Endothelial cell of umbilical vein (primary cell): ENCODE results near the gene C3orf38. TPM values are rescaled to one million over a fixed set of nuclear protein-coding genes. Genes with fewer than 3 reads are reported as not detected.

Experiments used
- BruUV-seq: library from RNA; stranded (reverse); fragments of 400-500 nt; replicated peaks from 2 replicates; lab custom pipeline; 2021; lab: Mats Ljungman, UMichigan
- CTCF ChIA-PET: fragments of 300-600, 350-600 bp; sonication (Branson Sonifier 250); formaldehyde crosslinking; loops from one replicate; lab custom pipeline; 2021; ENCODE audit warnings: antibody characterized with exemption, inconsistent platforms; lab: Charles Lee
- POLR2A ChIA-PET: fragments of 300-600, 350-600 bp; sonication (Branson Sonifier 250); formaldehyde crosslinking; loops from one replicate; lab custom pipeline; 2021; ENCODE audit warnings: antibody characterized with exemption, inconsistent platforms; lab: Charles Lee
- DNase-seq: peaks from one replicate; pipeline ENCODE4 v3.0.0-alpha.2; 2011; ENCODE audit warnings: low read depth, low spot score
- FAIRE-seq: peaks from 2 replicates; lab custom pipeline; 2011; peaks lifted over from hg19 to GRCh38; lab: Jason Lieb, UNC
- H2AFZ ChIP-seq: 2 replicates; pipeline ENCODE4 v1.6.0; 2012; ENCODE audit warnings: low read depth, low read length, control low read depth, inconsistent platforms
- H3K27ac ChIP-seq: 2 replicates; pipeline ENCODE4 v1.5.1; 2011; ENCODE audit warnings: low read depth, mild to moderate bottlenecking, control low read depth, low read length, moderate library complexity; ENCODE audit not compliant: insufficient read depth
- H3K27me3 ChIP-seq, 2 experiments: 2 replicates each; pipeline versions ENCODE4 v1.6.0 to v1.6.1; 2011; ENCODE audit warnings: low read length in 2 of 2, mixed read lengths in 1 of 2; ENCODE audit not compliant: control insufficient read depth in 2 of 2, insufficient read depth in 2 of 2
- H3K36me3 ChIP-seq, 2 experiments: 2 replicates in 1 of 2; 3 replicates in 1 of 2; pipeline ENCODE4 v1.5.1; 2011; ENCODE audit warnings: low read length in 2 of 2, mild to moderate bottlenecking in 1 of 2, moderate library complexity in 1 of 2; ENCODE audit not compliant: control insufficient read depth in 2 of 2, insufficient read depth in 2 of 2; ENCODE audit errors: extremely low read depth in 1 of 2
- H3K4me1 ChIP-seq: 3 replicates; pipeline ENCODE4 v1.5.1; 2011; ENCODE audit warnings: mild to moderate bottlenecking, low read length; ENCODE audit not compliant: control insufficient read depth, insufficient read depth; ENCODE audit errors: extremely low read depth
- H3K4me2 ChIP-seq: 2 replicates; pipeline ENCODE4 v1.6.1; 2011; ENCODE audit warnings: low read length, control low read depth, mixed read lengths; ENCODE audit not compliant: insufficient read depth
- H3K4me3 ChIP-seq, 3 experiments: fragments of 200-600 bp in 1 of 3; sonication (generic), shearing (Covaris generic) in 1 of 3; replicated peaks in 1 of 3; 2 replicates each; pipeline ENCODE4 v1.5.1; 2011 to 2016; ENCODE audit warnings: control low read depth in 3 of 3, low read length in 3 of 3, mild to moderate bottlenecking in 2 of 3, inconsistent platforms in 1 of 3, low read depth in 1 of 3, moderate library complexity in 1 of 3; ENCODE audit not compliant: insufficient read depth in 1 of 3
- H3K79me2 ChIP-seq: 2 replicates; pipeline ENCODE4 v1.6.0; 2012; ENCODE audit warnings: low read length, inconsistent platforms; ENCODE audit not compliant: control insufficient read depth, insufficient read depth
- H3K9ac ChIP-seq: replicated peaks from 2 replicates; pipeline ENCODE3; 2011; ENCODE audit warnings: low read length, control low read depth; ENCODE audit not compliant: insufficient read depth; ENCODE audit errors: extremely low read depth
- H3K9me1 ChIP-seq: replicated peaks from 3 replicates; pipeline ENCODE4 v1.6.0; 2011; ENCODE audit warnings: mild to moderate bottlenecking, low read length; ENCODE audit not compliant: control insufficient read depth, insufficient read depth; ENCODE audit errors: extremely low read depth
- H3K9me3 ChIP-seq: replicated peaks from 2 replicates; pipeline ENCODE4 v1.5.1; 2012; ENCODE audit warnings: low read length, inconsistent platforms; ENCODE audit not compliant: control insufficient read depth, insufficient read depth
- H4K20me1 ChIP-seq: replicated peaks from 2 replicates; pipeline ENCODE3; 2011; ENCODE audit warnings: mild to moderate bottlenecking, low read length; ENCODE audit not compliant: control insufficient read depth, insufficient read depth; ENCODE audit errors: extremely low read depth
- EZH2 ChIP-seq: IDR thresholded peaks from 2 replicates; pipeline ENCODE4 v1.6.1; 2012; ENCODE audit warnings: borderline replicate concordance, low read depth, mild to moderate bottlenecking, moderate library complexity, low read length, inconsistent platforms; ENCODE audit not compliant: severe bottlenecking
- FOS ChIP-seq: IDR thresholded peaks from 2 replicates; pipeline ENCODE4 v1.6.1; 2011; ENCODE audit warnings: mild to moderate bottlenecking, low read length, moderate library complexity, borderline replicate concordance; ENCODE audit not compliant: insufficient read depth
- GATA2 ChIP-seq: IDR thresholded peaks from 2 replicates; pipeline ENCODE4 v1.7.0; 2011; ENCODE audit warnings: low read depth, mild to moderate bottlenecking, moderate library complexity, mixed read lengths, low read length; ENCODE audit not compliant: insufficient read length, insufficient read depth
- JUN ChIP-seq: IDR thresholded peaks from 2 replicates; pipeline ENCODE4 v1.6.1; 2011; ENCODE audit warnings: borderline replicate concordance, low read depth; ENCODE audit not compliant: insufficient read length, insufficient read depth
- MYC ChIP-seq: IDR thresholded peaks from one replicate; pipeline ENCODE4 v1.6.1; 2011; ENCODE audit warnings: mild to moderate bottlenecking, low read depth, low read length
- POLR2A ChIP-seq: IDR thresholded peaks from 2 replicates; pipeline ENCODE4 v1.6.1; 2012; ENCODE audit warnings: low read depth, mild to moderate bottlenecking, control low read depth, low read length
- POLR2AphosphoS5 ChIP-seq: IDR thresholded peaks from 2 replicates; pipeline ENCODE4 v1.6.1; 2012; ENCODE audit warnings: low read depth, mild to moderate bottlenecking, control low read depth, low read length, moderate library complexity; ENCODE audit not compliant: insufficient read depth
- dilution Hi-C: fragments of 300-500 bp; cut with MboI; formaldehyde crosslinking; loops from one replicate; pipeline ENCODE4 v1.15.0; 2019; ENCODE audit warnings: low sequenced_read_pairs; ENCODE audit not compliant: extremely low pct_ligation_motif_present
- intact Hi-C: fragments of 100-400 bp; cut with micrococcal nuclease; formaldehyde crosslinking; loops from one replicate; pipeline ENCODE4 v1.10.0; 2022
- polyA plus RNA-seq, 4 experiments: library from polyadenylated mRNA; depleted of rRNA in 3 of 4; stranded (reverse) in 3 of 4; unstranded in 1 of 4; fragments of >200 nt; gene quantifications; 2 replicates each; pipeline versions ENCODE4 v1.2.1 to v1.2.3, GENCODE V29; 2011 to 2012; ENCODE audit warnings: missing spikeins in 1 of 4
- total RNA-seq: library from RNA; stranded (reverse); gene quantifications from 2 replicates; pipeline ENCODE4 v1.2.3, GENCODE V29; 2021
- TF ChIP-seq, protein P1 (sequence below): IDR thresholded peaks from 2 replicates; pipeline ENCODE4 v1.6.1; 2011; ENCODE audit not compliant: insufficient read depth, insufficient read length
- TF ChIP-seq, protein P2 (sequence below), 2 donors: IDR thresholded peaks; 1 replicate in 1 of 2; 2 replicates in 1 of 2; pipeline ENCODE4 v1.5.1; 2011; ENCODE audit warnings: low read length in 2 of 2, mild to moderate bottlenecking in 2 of 2, moderate library complexity in 2 of 2, control low read depth in 1 of 2, inconsistent platforms in 1 of 2, low read depth in 1 of 2; ENCODE audit not compliant: insufficient read depth in 1 of 2; ENCODE audit errors: extremely low read depth in 1 of 2

Gene C3orf38
- total and polyA plus RNA-seq, 2 donors (not counting 3 experiments of a cell fraction or from before 2014, with no cell fraction given) = 5.2 to 17.9 TPM

DNA sequence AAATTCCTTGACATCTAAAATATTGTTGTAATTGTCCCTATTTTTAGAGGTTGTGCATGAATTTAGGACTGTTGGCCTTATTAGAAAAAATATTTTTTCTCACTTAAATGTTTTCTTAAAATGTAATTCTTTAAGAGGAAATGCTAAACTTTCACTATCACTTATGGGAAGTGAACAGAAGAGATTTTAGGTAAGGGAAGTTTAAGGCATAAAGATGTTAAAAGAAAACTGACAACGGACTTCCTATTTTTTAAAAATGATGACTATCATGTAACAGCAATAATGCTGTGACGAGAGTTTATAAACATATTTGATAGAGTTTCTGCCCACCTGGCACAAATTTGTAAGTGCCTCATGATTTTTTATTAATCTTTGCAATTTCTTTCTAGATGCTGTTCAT, 3.1 kb downstream of the C3orf38 start:
- intact Hi-C loops (no loop called here), dilution Hi-C loops (no loop called here)
- no peaks in the 10 kb centered on the region for H3K9me1 ChIP-seq
- H3K4me3 ChIP-seq = no peak overlapping the region
- DNase-seq (no peak), FAIRE-seq (no peak)
- H3K9me3 ChIP-seq = no peaks in the 10 kb centered on the region
- H3K9ac ChIP-seq = no peak overlapping the region
- peaks cover 5 to 10% of the 10 kb centered on the region in 2 experiments for H3K36me3 ChIP-seq
- no peak overlapping the region for H3K27ac ChIP-seq
- peaks cover 41% of the 10 kb centered on the region for H3K79me2 ChIP-seq
- ChIA-PET POLR2A (no interaction called here), CTCF (no interaction called here)
- H3K4me1 ChIP-seq = peaks cover 13% of the 10 kb centered on the region
- no peak overlapping the region for H3K4me2 ChIP-seq
- no peaks in the 10 kb centered on the region for H3K27me3 ChIP-seq
- H4K20me1 ChIP-seq = no peaks in the 10 kb centered on the region
- BruUV-seq = no TSS peak
- TF ChIP-seq GATA2 = no peak
- H2AFZ ChIP-seq = no peak overlapping the region

DNA sequence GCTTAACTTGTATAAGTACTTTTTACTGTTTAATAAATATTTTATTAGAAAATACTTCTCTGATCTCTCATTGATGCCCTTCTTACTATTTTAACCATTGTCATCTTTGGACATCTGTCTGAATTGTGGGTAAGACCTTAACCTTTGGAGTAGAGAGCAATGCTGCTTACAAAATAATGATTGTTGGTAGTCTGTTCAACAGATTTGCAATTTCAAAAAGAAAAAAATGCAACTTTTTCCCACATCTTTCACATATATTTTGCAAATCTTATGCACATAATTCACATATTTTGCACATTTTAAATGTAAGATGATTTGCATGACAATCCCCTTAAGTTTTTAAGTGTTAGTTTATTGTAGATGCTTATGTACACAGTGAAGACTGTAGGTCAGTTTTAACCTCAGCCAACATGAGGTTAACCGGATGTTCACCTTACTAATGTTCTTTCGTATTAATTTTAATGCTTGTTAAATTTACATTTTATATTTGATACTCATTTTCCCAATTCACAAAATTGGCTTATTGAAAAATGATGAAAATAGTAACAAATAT, 16.7 kb downstream of the C3orf38 start:
- Histone ChIP-seq H3K27me3 (no peaks in the 10 kb centered on the region), H3K9me3 (no peaks in the 10 kb centered on the region), H3K4me3 (no peak overlapping the region), H3K4me2 (no peak overlapping the region), H3K79me2 (no peaks in the 10 kb centered on the region), H2AFZ (no peak overlapping the region), H3K36me3 (no peaks in the 10 kb centered on the region), H4K20me1 (no peaks in the 10 kb centered on the region), H3K4me1 (no peaks in the 10 kb centered on the region), H3K9ac (no peak overlapping the region), H3K27ac (no peak overlapping the region), H3K9me1 (no peaks in the 10 kb centered on the region)
- ChIA-PET CTCF (no interaction called here), POLR2A (no interaction called here)
- no TSS peak for BruUV-seq
- intact Hi-C loops (no loop called here), dilution Hi-C loops (no loop called here)
- DNase-seq (no peak), FAIRE-seq (no peak)
- no peak for TF ChIP-seq MYC
- TF ChIP-seq GATA2 = no peak
- TF ChIP-seq, protein P1, sequence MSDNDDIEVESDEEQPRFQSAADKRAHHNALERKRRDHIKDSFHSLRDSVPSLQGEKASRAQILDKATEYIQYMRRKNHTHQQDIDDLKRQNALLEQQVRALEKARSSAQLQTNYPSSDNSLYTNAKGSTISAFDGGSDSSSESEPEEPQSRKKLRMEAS = no peak
- TF ChIP-seq, protein P2, sequence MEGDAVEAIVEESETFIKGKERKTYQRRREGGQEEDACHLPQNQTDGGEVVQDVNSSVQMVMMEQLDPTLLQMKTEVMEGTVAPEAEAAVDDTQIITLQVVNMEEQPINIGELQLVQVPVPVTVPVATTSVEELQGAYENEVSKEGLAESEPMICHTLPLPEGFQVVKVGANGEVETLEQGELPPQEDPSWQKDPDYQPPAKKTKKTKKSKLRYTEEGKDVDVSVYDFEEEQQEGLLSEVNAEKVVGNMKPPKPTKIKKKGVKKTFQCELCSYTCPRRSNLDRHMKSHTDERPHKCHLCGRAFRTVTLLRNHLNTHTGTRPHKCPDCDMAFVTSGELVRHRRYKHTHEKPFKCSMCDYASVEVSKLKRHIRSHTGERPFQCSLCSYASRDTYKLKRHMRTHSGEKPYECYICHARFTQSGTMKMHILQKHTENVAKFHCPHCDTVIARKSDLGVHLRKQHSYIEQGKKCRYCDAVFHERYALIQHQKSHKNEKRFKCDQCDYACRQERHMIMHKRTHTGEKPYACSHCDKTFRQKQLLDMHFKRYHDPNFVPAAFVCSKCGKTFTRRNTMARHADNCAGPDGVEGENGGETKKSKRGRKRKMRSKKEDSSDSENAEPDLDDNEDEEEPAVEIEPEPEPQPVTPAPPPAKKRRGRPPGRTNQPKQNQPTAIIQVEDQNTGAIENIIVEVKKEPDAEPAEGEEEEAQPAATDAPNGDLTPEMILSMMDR (IDR thresholded peaks at IDR 0.05; ENCODE audit: extremely low read depth in 1 of 2, insufficient read depth in 1 of 2, low read depth in 1 of 2, low read length in 2 of 2) = no peak
- no peak for TF ChIP-seq POLR2A
- TF ChIP-seq FOS = no peak
- no peak for TF ChIP-seq POLR2AphosphoS5
- TF ChIP-seq JUN = no peak
- no peak for TF ChIP-seq EZH2
